NCI-H82 (cell line): ENCODE measurements around the gene PGM5.
A peak's percentile ranks its signal among the peaks of the same experiment; 100 is the strongest.

Experiments
- DNase-seq: peaks from one replicate; lab custom pipeline; 2025; lab: John Stamatoyannopoulos, UW

Gene PGM5

GRCh38 chr9:68433531-68434110, 77.2 kb downstream of the PGM5 start:
- DNase-seq: no peak

GRCh38 chr9:68437785-68438184, 81.4 kb downstream of the PGM5 start:
- peak; percentile 6 for DNase-seq

- DNase-seq: peak; percentile 8
These were observed 87.2 kb downstream of the PGM5 start for GRCh38 chr9:68443624-68444023.

GRCh38 chr9:68446836-68447235, 90.4 kb downstream of the PGM5 start:
- DNase-seq: no peak

DNA sequence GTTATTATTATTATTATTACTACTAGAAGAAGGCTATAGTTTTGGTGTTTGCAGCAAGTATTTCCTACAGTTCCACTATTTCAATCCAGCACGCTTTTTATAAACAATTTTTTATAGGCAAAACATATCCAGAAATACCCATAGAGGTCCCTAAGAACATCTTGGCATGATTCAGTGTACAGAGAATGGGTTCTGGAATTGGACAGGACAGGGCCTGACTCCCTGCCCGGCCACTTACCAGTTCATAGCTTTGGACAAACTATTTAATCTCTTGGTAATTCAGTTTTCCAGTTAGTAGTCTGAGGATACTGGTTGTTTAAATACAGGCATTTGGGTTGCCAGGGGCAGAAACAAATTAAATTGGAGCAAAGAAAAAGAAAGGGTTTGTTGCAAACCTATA, 91.2 kb downstream of the PGM5 start:
- DNase-seq: no peak

- DNase-seq: no peak
These were observed 98.3 kb downstream of the PGM5 start for GRCh38 chr9:68454579-68455334.

DNA sequence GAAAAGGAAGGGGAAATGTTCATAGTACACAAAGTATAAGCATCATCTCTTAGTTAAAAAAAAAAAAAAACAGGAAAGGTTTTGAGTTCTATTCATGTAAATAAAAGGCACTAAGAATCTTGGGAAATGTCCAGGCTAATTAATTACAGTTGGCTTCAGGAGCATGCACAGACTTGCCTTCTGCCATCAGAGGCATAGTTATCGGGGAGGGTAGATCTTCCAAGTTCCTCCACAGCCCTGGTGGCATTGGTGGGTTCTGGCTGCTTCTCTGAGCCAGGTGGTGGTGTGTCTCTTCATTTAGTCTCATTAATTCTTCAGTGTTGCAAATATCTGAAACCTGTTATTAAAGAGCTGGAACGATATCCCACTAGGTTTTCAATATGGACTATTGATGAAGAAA, 99.0 kb downstream of the PGM5 start:
- DNase-seq: no peak

GRCh38 chr9:68457803-68458202, 101.4 kb downstream of the PGM5 start:
- no peak for DNase-seq

DNA sequence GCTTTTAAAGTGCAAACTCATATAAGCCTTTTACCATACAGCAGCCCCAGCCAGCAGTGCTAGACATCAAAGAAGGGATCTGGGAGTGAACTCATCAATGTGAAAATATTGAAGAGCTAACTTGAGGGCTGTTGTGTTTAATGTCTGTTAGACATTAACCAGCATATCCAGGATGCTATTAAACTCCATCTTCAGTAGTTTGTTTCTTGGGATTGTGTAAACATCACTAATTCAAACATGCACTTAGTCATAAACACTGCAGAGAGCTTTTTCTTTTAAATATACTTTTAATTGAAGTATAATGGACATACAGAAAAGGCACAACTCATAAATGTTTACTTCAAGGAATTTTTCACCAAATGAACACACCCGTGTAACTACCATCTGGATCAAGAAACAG, 102.5 kb downstream of the PGM5 start:
- no peak for DNase-seq

DNA sequence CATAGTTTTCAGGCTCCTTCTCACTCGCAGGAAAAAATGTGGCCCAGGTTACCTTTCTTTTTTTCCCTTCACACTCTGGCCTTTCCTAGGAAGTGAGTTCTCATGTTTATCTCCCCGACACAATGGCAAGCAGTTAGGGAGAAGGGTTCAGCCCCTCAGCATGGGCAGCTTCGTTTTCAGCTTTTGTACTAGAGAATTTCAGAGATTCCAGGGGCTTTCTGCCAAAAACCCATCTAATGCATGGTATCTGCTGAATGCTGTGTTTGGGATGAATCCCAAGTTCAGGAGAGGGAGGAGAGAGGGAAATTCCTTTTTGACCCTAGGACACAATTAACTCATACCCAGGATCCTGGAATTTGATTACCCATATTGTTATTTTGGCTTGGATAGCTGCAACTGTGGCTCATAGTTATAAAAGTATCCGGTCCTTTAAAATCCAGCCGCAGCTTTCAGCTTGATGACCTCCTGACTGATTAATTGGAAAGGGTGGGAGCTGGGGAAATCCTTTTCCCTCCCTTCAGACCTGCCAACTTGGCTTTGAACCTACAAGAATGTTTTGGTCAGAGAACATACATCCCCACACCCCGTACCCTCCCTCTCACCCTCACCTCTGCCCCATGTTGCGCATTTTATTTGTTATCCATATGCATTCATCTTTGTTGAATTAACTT, 105.8 kb downstream of the PGM5 start:
- DNase-seq: no peak

DNA sequence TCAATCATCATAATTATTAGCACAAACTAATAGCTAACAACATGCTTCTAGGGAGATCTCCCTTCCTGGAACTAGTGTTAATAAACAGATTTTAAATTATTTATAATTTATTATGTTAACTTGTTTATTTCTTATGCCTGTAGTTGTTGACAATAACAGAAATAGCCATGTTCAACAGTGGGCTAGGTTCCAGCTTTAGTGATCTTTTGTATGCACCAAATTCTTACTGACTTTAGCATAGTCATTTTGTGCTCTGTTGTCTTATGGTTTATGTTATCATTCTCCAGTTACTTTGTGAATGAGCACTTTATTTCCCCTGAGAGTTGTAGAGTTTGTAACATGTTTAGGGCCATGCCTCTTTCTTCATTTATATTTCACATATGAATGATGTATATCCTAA, 113.7 kb downstream of the PGM5 start:
- DNase-seq: no peak

GRCh38 chr9:68470634-68471033, 114.2 kb downstream of the PGM5 start:
- DNase-seq: no peak

DNA sequence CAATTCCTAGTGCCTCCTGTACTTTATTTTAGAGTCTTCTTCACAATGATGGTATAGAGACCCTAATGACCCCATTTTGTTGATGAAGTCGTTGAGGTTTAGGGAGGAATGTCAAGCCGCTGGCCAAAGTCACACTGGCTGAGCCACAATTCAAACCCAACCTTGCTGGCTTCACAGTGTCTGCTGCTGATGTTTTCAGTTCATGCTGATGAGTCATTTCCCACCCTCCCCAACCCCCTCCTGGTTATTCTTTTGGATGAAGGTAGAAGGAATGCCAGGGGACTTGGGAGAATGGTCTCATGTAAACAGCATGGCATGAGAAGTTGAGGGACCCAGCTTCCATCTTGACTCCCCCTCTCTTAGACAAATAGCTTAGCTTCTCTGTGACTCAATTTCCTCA, 115.7 kb downstream of the PGM5 start:
- no peak for DNase-seq

- no peak for DNase-seq
These were observed 117.4 kb downstream of the PGM5 start for GRCh38 chr9:68473790-68474189.

DNA sequence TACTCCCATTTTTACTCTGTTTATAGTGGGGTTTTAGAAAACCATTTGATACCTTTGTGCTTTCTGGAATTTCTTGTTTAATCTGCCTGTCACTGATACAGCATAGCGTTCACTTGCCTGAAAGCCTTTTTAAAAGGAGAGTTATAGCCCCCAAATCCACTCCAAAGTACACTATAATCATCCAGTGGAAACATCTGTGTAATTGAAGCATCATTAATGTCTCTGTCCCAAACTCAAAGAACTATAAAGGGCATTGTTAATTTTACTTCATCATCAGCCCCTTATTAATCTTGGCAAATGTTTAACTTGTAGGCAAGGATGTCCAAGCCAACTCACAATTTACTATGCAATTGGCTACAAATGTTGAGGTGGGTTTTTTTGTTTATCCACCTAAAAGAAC, 120.0 kb downstream of the PGM5 start:
- no peak for DNase-seq

- no peak for DNase-seq
These were observed 120.4 kb downstream of the PGM5 start for GRCh38 chr9:68476847-68477246.

GRCh38 chr9:68480807-68481206, 124.4 kb downstream of the PGM5 start:
- no peak for DNase-seq

DNA sequence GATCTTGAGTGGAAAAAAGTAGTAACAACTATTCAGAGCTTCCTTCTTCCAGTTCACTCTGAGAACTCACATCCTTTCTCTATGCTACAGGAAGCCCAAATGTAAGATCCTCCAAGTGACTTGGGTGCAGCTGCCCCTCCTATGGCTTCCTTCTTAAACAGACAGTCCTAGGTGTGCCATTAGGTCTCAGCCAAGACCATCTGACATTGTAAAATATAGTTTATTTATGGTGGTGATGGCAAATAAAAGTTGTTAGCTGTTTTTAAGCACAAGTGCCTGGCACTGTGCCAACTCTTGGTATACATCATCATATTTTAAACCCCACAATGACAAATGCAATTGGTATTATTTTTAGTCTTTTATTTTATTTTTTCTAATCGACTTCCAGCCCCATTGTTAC, 126.1 kb downstream of the PGM5 start:
- no peak for DNase-seq

DNA sequence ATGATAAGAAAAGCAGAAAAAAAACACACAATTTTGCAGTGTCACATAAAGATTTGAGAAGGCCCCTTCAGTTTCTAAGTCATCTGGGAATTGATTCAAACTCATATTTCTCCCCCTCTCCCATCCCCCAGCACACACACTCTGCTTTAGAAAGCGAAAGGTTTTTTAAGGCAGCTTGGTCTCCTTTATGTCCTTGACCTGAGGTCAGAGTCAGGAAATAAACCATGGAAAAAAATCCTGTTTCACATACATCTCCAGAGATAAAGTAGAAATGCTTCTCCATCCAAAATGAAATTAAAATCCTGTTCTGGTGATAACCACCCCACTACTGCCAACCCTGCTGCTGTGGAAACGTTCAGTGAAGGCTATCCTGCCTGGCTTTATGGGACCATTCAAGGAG, 131.7 kb downstream of the PGM5 start:
- no peak for DNase-seq

GRCh38 chr9:68489646-68490045, 133.2 kb downstream of the PGM5 start:
- peak; percentile 62 for DNase-seq

DNA sequence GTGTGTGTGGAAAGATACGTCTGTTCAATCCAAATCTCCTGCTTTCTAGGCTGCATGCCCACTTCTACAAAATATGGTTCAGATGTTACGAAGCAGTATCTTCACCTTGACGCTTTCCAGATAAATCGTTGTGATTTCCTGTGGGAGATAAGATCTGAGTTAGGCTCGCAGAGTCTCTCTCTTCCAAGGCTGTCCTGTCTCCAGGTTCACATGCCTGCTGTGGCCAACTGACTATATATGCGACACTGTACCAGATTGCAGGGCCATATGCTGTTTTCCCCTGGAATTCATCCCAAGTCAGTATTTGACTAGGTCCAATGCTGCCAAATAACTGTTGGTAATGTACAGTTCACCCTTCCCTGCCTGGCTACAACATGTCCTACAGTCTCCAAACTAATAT, 136.4 kb downstream of the PGM5 start:
- peak; percentile 8 for DNase-seq

GRCh38 chr9:68493541-68493940, 137.1 kb downstream of the PGM5 start:
- DNase-seq: no peak

DNA sequence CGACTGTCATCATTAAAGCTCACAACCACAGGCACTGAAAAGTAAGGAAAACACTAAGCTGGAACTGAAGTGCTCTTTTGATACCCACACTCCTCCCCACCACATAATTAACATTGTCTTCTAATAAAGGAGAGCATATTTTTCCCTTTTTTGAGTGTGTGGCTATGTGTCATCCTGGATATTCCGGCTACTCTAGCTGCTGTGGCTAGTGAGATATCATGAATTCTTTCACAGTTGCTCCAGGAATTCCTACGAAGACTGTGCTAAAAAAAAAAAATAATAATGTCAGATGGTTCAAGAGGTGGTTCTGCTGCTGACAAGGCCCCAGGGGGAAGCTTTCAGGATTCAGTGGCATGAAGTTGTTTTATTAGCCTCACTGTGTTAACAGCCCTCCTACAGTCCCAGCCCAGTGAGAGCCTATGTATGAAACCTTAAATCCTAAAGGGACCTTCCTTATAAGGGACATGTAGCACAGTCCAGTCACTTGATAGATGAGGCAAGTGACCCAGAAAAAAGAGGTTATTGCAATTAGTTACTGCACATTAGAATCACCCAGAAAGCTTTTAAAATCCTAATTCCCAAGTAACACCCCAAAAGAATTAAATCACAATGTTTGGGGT, 137.7 kb downstream of the PGM5 start:
- no peak for DNase-seq
